A549 (cell line): Measurements from ENCODE around the gene RIMBP2. TPM values are rescaled to one million over a fixed set of nuclear protein-coding genes. Genes with fewer than 3 reads are reported as not detected.

ENCODE experiments used
- ATAC-seq, 2 experiments: fragments of 200-7000 bp in 1 of 2; fragments of >200 bp in 1 of 2; cut with Nextera tagmentation in 1 of 2; cut with Tn5 transposase in 1 of 2; 3 replicates each; pipeline versions ENCODE4 v1.8.0 to v1.9.1; 2018 to 2020; ENCODE audit warnings: mild to moderate bottlenecking in 1 of 2, moderate library complexity in 1 of 2
- CTCF ChIA-PET: fragments of 300-600 bp; sonication (Branson Sonifier 250); formaldehyde crosslinking; extraction: SDS; loops from one replicate; lab custom pipeline; 2021; ENCODE audit warnings: antibody characterized with exemption, inconsistent platforms; lab: Yijun Ruan, JAX
- POLR2A ChIA-PET: fragments of 350-600 bp; formaldehyde crosslinking; extraction: SDS; loops from one replicate; lab custom pipeline; 2021; ENCODE audit warnings: antibody characterized with exemption, inconsistent platforms; lab: Yijun Ruan, JAX
- DNase-seq, 2 experiments: peaks; one replicate each; pipeline versions ENCODE4 v3.0.0 to v3.0.0-alpha.2; 2011 to 2016; ENCODE audit warnings: low read depth in 1 of 2, low spot score in 1 of 2
- FAIRE-seq: peaks from 2 replicates; lab custom pipeline; 2011; peaks lifted over from hg19 to GRCh38; lab: Jason Lieb, UNC
- H3K27ac ChIP-seq, 2 experiments: fragments of >200 bp; sonication (Bioruptor Twin); formaldehyde crosslinking; 3 replicates each; pipeline ENCODE4 v1.5.1; 2016 to 2017
- H3K4me1 ChIP-seq: fragments of >200 bp; sonication (Bioruptor Twin); formaldehyde crosslinking; 3 replicates; pipeline ENCODE4 v1.6.1; 2016
- H3K4me2 ChIP-seq: fragments of >200 bp; sonication (Bioruptor Twin); formaldehyde crosslinking; 3 replicates; pipeline ENCODE4 v1.6.1; 2016
- H3K4me3 ChIP-seq: fragments of >200 bp; sonication (Bioruptor Twin); formaldehyde crosslinking; 3 replicates; pipeline ENCODE4 v1.5.1; 2016
- H3K9me3 ChIP-seq: fragments of >200 bp; sonication (Bioruptor Twin); formaldehyde crosslinking; 3 replicates; pipeline ENCODE4 v1.6.1; 2016
- CBX2 ChIP-seq: fragments of 200-600 bp; sonication (generic); IDR thresholded peaks from 2 replicates; pipeline ENCODE4 v1.6.1; 2016; ENCODE audit warnings: low read depth, mild to moderate bottlenecking, borderline replicate concordance
- CBX8 ChIP-seq: fragments of 200-600 bp; sonication (generic); IDR thresholded peaks from 2 replicates; pipeline ENCODE4 v1.6.1; 2016
- CHD4 ChIP-seq: fragments of 200-600 bp; sonication (generic); IDR thresholded peaks from 2 replicates; pipeline ENCODE4 v1.6.1; 2016; ENCODE audit warnings: antibody characterized with exemption, mild to moderate bottlenecking, borderline replicate concordance
- EHF ChIP-seq: fragments of 250-450 bp; sonication (Bioruptor Pico); IDR thresholded peaks from 2 replicates; pipeline ENCODE4 v1.5.0; 2020; ENCODE audit warnings: mild to moderate bottlenecking
- EP300 ChIP-seq, 2 experiments: fragments of >200 bp; sonication (Bioruptor Twin); formaldehyde crosslinking; IDR thresholded peaks; 2 replicates in 1 of 2; 3 replicates in 1 of 2; pipeline ENCODE4 v1.6.1; 2016 to 2017
- FOSL2 ChIP-seq, 2 experiments: fragments of 450-650 bp in 1 of 2; fragments of >200 bp in 1 of 2; sonication (Bioruptor Twin) in 1 of 2; formaldehyde crosslinking; IDR thresholded peaks; 2 replicates each; pipeline versions ENCODE4 v1.5.0 to v1.6.1; 2016 to 2020; ENCODE audit warnings: mild to moderate bottlenecking in 1 of 2, moderate library complexity in 1 of 2
- HDAC2 ChIP-seq: fragments of 200-600 bp; sonication (generic); IDR thresholded peaks from 2 replicates; pipeline ENCODE4 v1.6.1; 2016
- HOXB5 ChIP-seq: fragments of 250-450 bp; sonication (Bioruptor Pico); IDR thresholded peaks from 2 replicates; pipeline ENCODE4 v1.5.0; 2020; ENCODE audit warnings: mild to moderate bottlenecking, moderate library complexity
- JUN ChIP-seq, 2 experiments: fragments of >200 bp; sonication (Bioruptor Twin); formaldehyde crosslinking; IDR thresholded peaks; 2 replicates in 1 of 2; 3 replicates in 1 of 2; pipeline ENCODE4 v1.6.1; 2016 to 2017
- MAFK ChIP-seq: fragments of 450-650 bp; IDR thresholded peaks from 2 replicates; pipeline ENCODE4 v1.6.1; 2014; ENCODE audit not compliant: partially characterized antibody
- MAZ ChIP-seq: fragments of 150-350 bp; IDR thresholded peaks from 2 replicates; pipeline ENCODE4 v1.6.1; 2014; ENCODE audit warnings: antibody characterized with exemption, low read depth, low read length, borderline replicate concordance
- NFE2L2 ChIP-seq: fragments of 150-350 bp; conservative IDR thresholded peaks from 2 replicates; pipeline ENCODE4 v1.6.1; 2014; ENCODE audit warnings: low read length
- PHF8 ChIP-seq: fragments of 200-600 bp; sonication (generic); IDR thresholded peaks from 2 replicates; pipeline ENCODE4 v1.6.1; 2016; ENCODE audit warnings: low read depth, mild to moderate bottlenecking, antibody characterized with exemption, moderate library complexity, borderline replicate concordance
- RCOR1 ChIP-seq: fragments of 150-350 bp; IDR thresholded peaks from 2 replicates; pipeline ENCODE4 v1.6.1; 2014; ENCODE audit warnings: antibody characterized with exemption, low read length, low read depth
- RFX5 ChIP-seq: fragments of 450-650 bp; IDR thresholded peaks from 2 replicates; pipeline ENCODE4 v1.7.1; 2014; ENCODE audit warnings: antibody characterized with exemption, mild to moderate bottlenecking, moderate library complexity
- RNF2 ChIP-seq: fragments of 200-600 bp; sonication (generic); IDR thresholded peaks from 2 replicates; pipeline ENCODE4 v1.6.1; 2016; ENCODE audit warnings: low read depth, mild to moderate bottlenecking, antibody characterized with exemption, moderate library complexity, borderline replicate concordance
- ZC3H11A ChIP-seq: fragments of 450-650 bp; IDR thresholded peaks from 2 replicates; pipeline ENCODE4 v1.6.1; 2014; ENCODE audit warnings: antibody characterized with exemption, mild to moderate bottlenecking
- ZNF302 ChIP-seq: fragments of 250-450 bp; sonication (Bioruptor Pico); IDR thresholded peaks from 2 replicates; pipeline ENCODE4 v1.9.0; 2021; ENCODE audit warnings: inconsistent platforms, mild to moderate bottlenecking, moderate library complexity
- ZSCAN20 ChIP-seq: fragments of 250-450 bp; sonication (Bioruptor Pico); IDR thresholded peaks from 2 replicates; pipeline ENCODE4 v1.8.0; 2022; ENCODE audit warnings: mild to moderate bottlenecking, moderate library complexity
- WGBS: methylation state at CpG from one replicate; pipeline ENCODE4 v1.1.6; 2017; ENCODE audit errors: missing lambda C conversion rate; 5-methylcytosine and 5-hydroxymethylcytosine counted together
- polyA plus RNA-seq, 4 experiments: library from polyadenylated mRNA; depleted of rRNA in 3 of 4; stranded (reverse); fragments of >200 nt; fragmentation: RNase III in 1 of 4; extraction: RNeasy Plus Mini Kit Qiagen cat#74134 plus additional on column Dnase treatment in 1 of 4; gene quantifications; 2 replicates in 3 of 4; 3 replicates in 1 of 4; pipeline ENCODE4 v1.2.3, GENCODE V29; 2011 to 2017
- TF ChIP-seq, protein P1 (sequence below): fragments of 450-650 bp; IDR thresholded peaks from 2 replicates; pipeline ENCODE4 v1.6.1; 2014; ENCODE audit warnings: antibody characterized with exemption
- TF ChIP-seq, protein P2 (sequence below): fragments of 250-450 bp; sonication (Bioruptor Pico); IDR thresholded peaks from 2 replicates; pipeline ENCODE4 v1.5.0; 2021; ENCODE audit warnings: mild to moderate bottlenecking, moderate library complexity, borderline replicate concordance
- TF ChIP-seq, protein P3 (sequence below): IDR thresholded peaks from 2 replicates; pipeline ENCODE4 v1.6.1; 2012
- TF ChIP-seq, protein P4 (sequence below): fragments of 150-350 bp; IDR thresholded peaks from 2 replicates; pipeline ENCODE4 v1.6.1; 2014; ENCODE audit warnings: low read depth, mild to moderate bottlenecking, low read length

The RIMBP2 gene
- polyA plus RNA-seq, 2 of the 4 experiments (the other 2 are of a cell fraction): not detected

DNA sequence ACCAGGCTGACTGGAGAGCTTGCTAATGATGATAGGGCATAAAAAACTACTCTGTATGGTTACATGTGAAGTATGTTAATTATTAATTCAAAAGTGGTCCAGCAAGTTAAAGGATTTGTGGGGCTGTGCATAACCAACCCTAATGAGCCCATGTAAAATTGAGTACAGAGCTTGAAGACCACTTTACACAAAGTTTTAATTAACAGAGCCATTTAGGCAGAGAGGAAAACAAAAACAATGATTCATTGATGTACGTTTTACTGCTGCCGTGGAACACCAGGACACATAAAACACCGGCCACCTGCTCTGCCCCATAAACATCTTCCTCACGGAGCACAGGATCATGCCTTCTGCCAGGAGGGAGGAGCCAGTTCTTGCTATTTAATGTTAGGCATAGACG is 83.5 kb downstream of the RIMBP2 start:
- Histone ChIP-seq H3K4me3 (no peak overlapping the region), H3K27ac (no peak overlapping the region), H3K4me2 (no peak overlapping the region), H3K9me3 (no peaks in the 10 kb centered on the region)
- 13% methylated on average over 5 of the region's 5 CpGs for WGBS
- no peak for FAIRE-seq
- no peak for ATAC-seq
- POLR2A ChIA-PET: no interaction called here
- DNase-seq: no peak
- TF ChIP-seq, protein P1, sequence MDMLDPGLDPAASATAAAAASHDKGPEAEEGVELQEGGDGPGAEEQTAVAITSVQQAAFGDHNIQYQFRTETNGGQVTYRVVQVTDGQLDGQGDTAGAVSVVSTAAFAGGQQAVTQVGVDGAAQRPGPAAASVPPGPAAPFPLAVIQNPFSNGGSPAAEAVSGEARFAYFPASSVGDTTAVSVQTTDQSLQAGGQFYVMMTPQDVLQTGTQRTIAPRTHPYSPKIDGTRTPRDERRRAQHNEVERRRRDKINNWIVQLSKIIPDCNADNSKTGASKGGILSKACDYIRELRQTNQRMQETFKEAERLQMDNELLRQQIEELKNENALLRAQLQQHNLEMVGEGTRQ: no peak
- TF ChIP-seq ZC3H11A (no peak), ZNF302 (CRISPR knock-in tag) (no peak), HOXB5 (CRISPR knock-in tag) (no peak), CBX8 (no peak), RNF2 (no peak), RFX5 (no peak), RCOR1 (no peak), CHD4 (no peak), JUN (IDR thresholded peaks at IDR 0.05) (no peak), EP300 (IDR thresholded peaks at IDR 0.05) (no peak), FOSL2 (IDR thresholded peaks at IDR 0.05) (no peak), FOSL2 (CRISPR knock-in tag; IDR thresholded peaks at IDR 0.05) (no peak), ZSCAN20 (CRISPR knock-in tag) (no peak), MAZ (no peak), HDAC2 (no peak), EHF (CRISPR knock-in tag) (no peak), CBX2 (no peak)
- TF ChIP-seq, protein P2, sequence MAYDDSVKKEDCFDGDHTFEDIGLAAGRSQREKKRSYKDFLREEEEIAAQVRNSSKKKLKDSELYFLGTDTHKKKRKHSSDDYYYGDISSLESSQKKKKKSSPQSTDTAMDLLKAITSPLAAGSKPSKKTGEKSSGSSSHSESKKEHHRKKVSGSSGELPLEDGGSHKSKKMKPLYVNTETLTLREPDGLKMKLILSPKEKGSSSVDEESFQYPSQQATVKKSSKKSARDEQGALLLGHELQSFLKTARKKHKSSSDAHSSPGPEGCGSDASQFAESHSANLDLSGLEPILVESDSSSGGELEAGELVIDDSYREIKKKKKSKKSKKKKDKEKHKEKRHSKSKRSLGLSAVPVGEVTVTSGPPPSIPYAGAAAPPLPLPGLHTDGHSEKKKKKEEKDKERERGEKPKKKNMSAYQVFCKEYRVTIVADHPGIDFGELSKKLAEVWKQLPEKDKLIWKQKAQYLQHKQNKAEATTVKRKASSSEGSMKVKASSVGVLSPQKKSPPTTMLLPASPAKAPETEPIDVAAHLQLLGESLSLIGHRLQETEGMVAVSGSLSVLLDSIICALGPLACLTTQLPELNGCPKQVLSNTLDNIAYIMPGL: no peak
- TF ChIP-seq, protein P3, sequence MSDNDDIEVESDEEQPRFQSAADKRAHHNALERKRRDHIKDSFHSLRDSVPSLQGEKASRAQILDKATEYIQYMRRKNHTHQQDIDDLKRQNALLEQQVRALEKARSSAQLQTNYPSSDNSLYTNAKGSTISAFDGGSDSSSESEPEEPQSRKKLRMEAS: no peak
- TF ChIP-seq, protein P4, sequence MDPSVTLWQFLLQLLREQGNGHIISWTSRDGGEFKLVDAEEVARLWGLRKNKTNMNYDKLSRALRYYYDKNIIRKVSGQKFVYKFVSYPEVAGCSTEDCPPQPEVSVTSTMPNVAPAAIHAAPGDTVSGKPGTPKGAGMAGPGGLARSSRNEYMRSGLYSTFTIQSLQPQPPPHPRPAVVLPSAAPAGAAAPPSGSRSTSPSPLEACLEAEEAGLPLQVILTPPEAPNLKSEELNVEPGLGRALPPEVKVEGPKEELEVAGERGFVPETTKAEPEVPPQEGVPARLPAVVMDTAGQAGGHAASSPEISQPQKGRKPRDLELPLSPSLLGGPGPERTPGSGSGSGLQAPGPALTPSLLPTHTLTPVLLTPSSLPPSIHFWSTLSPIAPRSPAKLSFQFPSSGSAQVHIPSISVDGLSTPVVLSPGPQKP: no peak
- TF ChIP-seq, all 56 proteins: peak for 0
- H3K4me1 ChIP-seq: no peaks in the 10 kb centered on the region
- CTCF ChIA-PET: no interaction called here

DNA sequence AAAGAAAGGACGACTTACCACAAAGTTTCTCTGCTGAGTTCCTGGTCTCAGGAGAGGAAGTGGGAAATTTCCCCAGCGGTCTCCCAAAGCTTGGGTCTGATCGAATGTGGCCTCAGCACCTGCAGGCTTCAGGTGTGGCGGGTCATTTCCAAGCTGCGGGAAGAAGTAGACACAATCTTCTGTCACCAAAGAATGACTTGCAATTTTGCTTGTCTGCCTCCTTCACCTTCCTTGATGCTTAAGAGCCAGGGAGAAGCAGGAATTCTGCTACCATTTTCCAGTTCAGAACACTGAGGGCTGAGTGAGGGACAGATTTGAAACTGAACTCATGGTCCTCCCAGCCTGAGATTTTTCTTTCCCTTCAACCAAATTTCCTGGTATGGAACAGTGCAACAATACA is 87.8 kb downstream of the RIMBP2 start:
- no peak for DNase-seq
- no peak for ATAC-seq
- ChIA-PET POLR2A (no interaction called here), CTCF (interaction anchor here (1.0 kb wide), 1 partner anchor 8 kb away, joined by 3 read pairs; no protein-coding TSS in a partner anchor)
- FAIRE-seq: no peak
- Histone ChIP-seq H3K4me3 (no peak overlapping the region), H3K27ac (no peak overlapping the region), H3K4me2 (no peak overlapping the region), H3K4me1 (no peaks in the 10 kb centered on the region), H3K9me3 (no peaks in the 10 kb centered on the region)
- TF ChIP-seq PHF8 (no peak), MAFK (peak; percentile 17), NFE2L2 (peak; percentile 87)
- WGBS: 21% methylated on average over 5 of the region's 5 CpGs
